Prostate gland (tissue), 2 donors: ENCODE results near the gene SMIM21. TPM values are rescaled to one million over a fixed set of nuclear protein-coding genes. Genes with fewer than 3 reads are reported as not detected.

Source experiments
- DNase-seq: peaks from one replicate; pipeline ENCODE4 v3.0.0-alpha.2; 2019; ENCODE audit warnings: low spot score
- H3K27ac ChIP-seq, 2 donors: fragments of 200-600 bp; sonication (generic); 2 replicates each; pipeline ENCODE4 v1.5.1; 2017 to 2019
- H3K27me3 ChIP-seq: fragments of 200-600 bp; sonication (generic); replicated peaks from 2 replicates; pipeline ENCODE4 v1.5.1; 2019; ENCODE audit not compliant: insufficient read depth
- H3K36me3 ChIP-seq, 2 donors: fragments of 200-600 bp; sonication (generic); 1 replicate in 1 of 2; 2 replicates in 1 of 2; pipeline versions ENCODE4 v1.5.1 to v1.8.1; 2017 to 2019
- H3K4me1 ChIP-seq: fragments of 200-600 bp; sonication (generic); replicated peaks from 2 replicates; pipeline ENCODE4 v1.5.1; 2019
- H3K4me3 ChIP-seq, 2 donors: fragments of 200-600 bp; sonication (generic); 2 replicates each; pipeline ENCODE4 v1.5.1; 2017 to 2019
- H3K9me3 ChIP-seq: fragments of 200-600 bp; sonication (generic); 2 replicates; pipeline ENCODE4 v1.5.1; 2017
- POLR2A ChIP-seq: fragments of 450-650 bp; IDR thresholded peaks from one replicate; pipeline ENCODE4 v1.6.1; 2016; ENCODE audit warnings: antibody characterized with exemption, mild to moderate bottlenecking
- POLR2AphosphoS5 ChIP-seq: sonication (generic); formaldehyde crosslinking; IDR thresholded peaks from one replicate; pipeline ENCODE4 v1.6.1; 2017; ENCODE audit warnings: antibody characterized with exemption
- WGBS: methylation state at CpG from one replicate; pipeline ENCODE4 v1.1.5; 2018; 5-methylcytosine and 5-hydroxymethylcytosine counted together
- intact Hi-C: fragments of 100-400 bp; cut with DNase I; formaldehyde crosslinking; loops from one replicate; pipeline ENCODE4 v1.14.2; 2022
- total RNA-seq, 2 donors: library from RNA; depleted of rRNA; stranded (reverse); fragments of >200 nt; gene quantifications; one replicate each; pipeline ENCODE4 v1.1.0, GENCODE V29; 2016
- TF ChIP-seq, protein P1 (sequence below), 4 experiments: fragments of 200-600 bp in 2 of 4; fragments of 450-650 bp in 2 of 4; sonication (generic) in 2 of 4; IDR thresholded peaks; 1 replicate in 3 of 4; 2 replicates in 1 of 4; pipeline ENCODE4 v1.5.1; 2016 to 2019; ENCODE audit warnings: antibody characterized with exemption in 4 of 4, mild to moderate bottlenecking in 2 of 4, moderate library complexity in 2 of 4

The SMIM21 gene
- total RNA-seq, 2 donors from 2014 or later, result 0.51 TPM; not detected in 1

GRCh38 chr18:75374466-75374865, 53.0 kb downstream of the SMIM21 start:
- Histone ChIP-seq H3K4me1 (no peaks in the 10 kb centered on the region), H3K4me3 (no peak overlapping the region), H3K36me3 (no peaks in the 10 kb centered on the region), H3K27me3 (no peaks in the 10 kb centered on the region), H3K9me3 (no peaks in the 10 kb centered on the region), H3K27ac (no peak overlapping the region)
- 79% methylated on average over 6 of the region's 6 CpGs for WGBS
- no peak for TF ChIP-seq POLR2A
- TF ChIP-seq, protein P1, sequence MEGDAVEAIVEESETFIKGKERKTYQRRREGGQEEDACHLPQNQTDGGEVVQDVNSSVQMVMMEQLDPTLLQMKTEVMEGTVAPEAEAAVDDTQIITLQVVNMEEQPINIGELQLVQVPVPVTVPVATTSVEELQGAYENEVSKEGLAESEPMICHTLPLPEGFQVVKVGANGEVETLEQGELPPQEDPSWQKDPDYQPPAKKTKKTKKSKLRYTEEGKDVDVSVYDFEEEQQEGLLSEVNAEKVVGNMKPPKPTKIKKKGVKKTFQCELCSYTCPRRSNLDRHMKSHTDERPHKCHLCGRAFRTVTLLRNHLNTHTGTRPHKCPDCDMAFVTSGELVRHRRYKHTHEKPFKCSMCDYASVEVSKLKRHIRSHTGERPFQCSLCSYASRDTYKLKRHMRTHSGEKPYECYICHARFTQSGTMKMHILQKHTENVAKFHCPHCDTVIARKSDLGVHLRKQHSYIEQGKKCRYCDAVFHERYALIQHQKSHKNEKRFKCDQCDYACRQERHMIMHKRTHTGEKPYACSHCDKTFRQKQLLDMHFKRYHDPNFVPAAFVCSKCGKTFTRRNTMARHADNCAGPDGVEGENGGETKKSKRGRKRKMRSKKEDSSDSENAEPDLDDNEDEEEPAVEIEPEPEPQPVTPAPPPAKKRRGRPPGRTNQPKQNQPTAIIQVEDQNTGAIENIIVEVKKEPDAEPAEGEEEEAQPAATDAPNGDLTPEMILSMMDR (IDR thresholded peaks at IDR 0.05), result no peak
- no peak for TF ChIP-seq POLR2AphosphoS5
- intact Hi-C loops, result no loop called here
- no peak for DNase-seq

DNA sequence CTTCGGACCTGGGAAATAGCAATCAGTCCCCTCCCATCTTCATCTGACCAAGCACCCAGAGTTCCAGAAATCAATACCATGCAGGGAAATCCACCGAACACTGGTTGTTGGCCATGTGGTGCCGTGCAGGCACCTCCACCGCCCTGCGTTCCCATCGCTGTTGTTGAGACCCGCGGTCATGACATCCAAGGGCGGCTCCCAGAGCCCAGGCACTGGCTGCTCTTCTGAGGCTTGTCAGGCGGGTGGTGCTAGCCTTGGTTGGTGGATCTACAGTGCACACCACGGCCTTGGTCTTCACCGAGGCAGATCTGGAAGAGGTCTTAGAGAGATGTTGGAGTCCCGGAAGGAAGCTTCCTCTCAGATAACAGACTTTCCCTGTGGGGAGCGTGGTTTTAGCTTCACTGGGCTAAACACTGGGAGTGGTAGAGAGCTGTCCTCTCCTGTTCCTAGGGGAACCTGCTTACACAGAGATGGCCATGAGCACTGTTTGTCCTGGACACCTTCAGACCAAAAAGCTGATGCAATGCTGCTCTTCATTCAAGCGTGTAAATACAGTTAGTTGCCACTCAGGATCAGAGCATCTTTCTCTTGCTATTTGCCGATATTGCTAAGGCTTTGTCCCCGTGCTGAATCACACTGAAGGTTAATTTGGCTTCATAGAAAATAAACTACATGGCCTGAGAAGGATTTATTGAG, 58.3 kb downstream of the SMIM21 start:
- WGBS, result 94% methylated on average over 17 of the region's 17 CpGs
- H3K4me1 ChIP-seq, result no peaks in the 10 kb centered on the region
- DNase-seq, result no peak
- H3K36me3 ChIP-seq, result no peaks in the 10 kb centered on the region
- intact Hi-C loops, result no loop called here
- no peak overlapping the region for H3K27ac ChIP-seq
- no peaks in the 10 kb centered on the region for H3K27me3 ChIP-seq
- H3K4me3 ChIP-seq, result no peak overlapping the region
- TF ChIP-seq, protein P1 (IDR thresholded peaks at IDR 0.05), result no peak
- TF ChIP-seq POLR2A, result no peak
- no peak for TF ChIP-seq POLR2AphosphoS5
- H3K9me3 ChIP-seq, result no peaks in the 10 kb centered on the region

DNA sequence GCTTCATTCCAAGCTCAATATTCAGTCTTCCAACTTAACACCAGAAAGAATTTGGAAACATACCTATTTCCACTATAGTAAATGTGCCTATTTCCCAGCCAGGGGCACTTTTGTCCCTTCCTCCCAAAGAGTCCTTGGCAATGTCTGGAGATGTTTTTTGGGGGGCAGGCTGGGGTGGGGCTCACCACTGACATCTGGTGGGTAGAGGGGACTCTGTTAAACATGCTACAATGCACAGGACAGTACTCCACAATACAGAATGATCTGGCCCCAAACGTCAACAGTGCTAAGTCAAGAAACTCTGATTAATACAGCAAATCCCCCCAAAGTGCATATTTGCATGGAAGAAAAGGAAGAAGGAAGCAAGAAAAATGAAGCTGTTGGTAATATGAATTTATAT, 61.7 kb downstream of the SMIM21 start:
- Histone ChIP-seq H3K36me3 (no peaks in the 10 kb centered on the region), H3K9me3 (no peaks in the 10 kb centered on the region), H3K27ac (no peak overlapping the region), H3K4me3 (no peak overlapping the region), H3K27me3 (no peaks in the 10 kb centered on the region), H3K4me1 (no peaks in the 10 kb centered on the region)
- TF ChIP-seq POLR2AphosphoS5, result no peak
- intact Hi-C loops, result no loop called here
- DNase-seq, result no peak
- WGBS, result 52% methylated on average over 1 of the region's 1 CpG

GRCh38 chr18:75365254-75365629, 62.3 kb downstream of the SMIM21 start:
- WGBS, result 90% methylated on average over 7 of the region's 7 CpGs
- no peaks in the 10 kb centered on the region for H3K4me1 ChIP-seq
- no peak for DNase-seq
- H3K4me3 ChIP-seq, result no peak overlapping the region
- H3K27ac ChIP-seq, result no peak overlapping the region
- H3K27me3 ChIP-seq, result no peaks in the 10 kb centered on the region
- no peaks in the 10 kb centered on the region for H3K36me3 ChIP-seq
- no peaks in the 10 kb centered on the region for H3K9me3 ChIP-seq
- TF ChIP-seq, protein P1 (IDR thresholded peaks at IDR 0.05), result no peak
- no peak for TF ChIP-seq POLR2AphosphoS5
- TF ChIP-seq POLR2A, result no peak
- intact Hi-C loops, result no loop called here

GRCh38 chr18:75364512-75365253, 62.8 kb downstream of the SMIM21 start:
- DNase-seq, result no peak
- Histone ChIP-seq H3K4me3 (no peak overlapping the region), H3K27ac (no peak overlapping the region), H3K9me3 (no peaks in the 10 kb centered on the region), H3K36me3 (no peaks in the 10 kb centered on the region), H3K27me3 (no peaks in the 10 kb centered on the region), H3K4me1 (no peaks in the 10 kb centered on the region)
- 78% methylated on average over 13 of the region's 13 CpGs for WGBS
- TF ChIP-seq POLR2AphosphoS5 (no peak), POLR2A (no peak)
- TF ChIP-seq, protein P1 (IDR thresholded peaks at IDR 0.05), result no peak
- intact Hi-C loops, result no loop called here
